Activated T-helper 1 cell treated with anti-CD3 and anti-CD28 coated beads, Interleukin-2, amount 50 U/mL, for 16 hours (primary cell): Measurements from ENCODE around the gene RPL9.
"Not testable (repeated sequence)": the region's sequence is repeated elsewhere in the genome, so short reads cannot be mapped to it uniquely, and the experiment has no call there.

ENCODE experiments used
- DNase-seq, 2 donors: peaks; one replicate each; pipeline ENCODE4 v3.0.0-alpha.2; 2020; ENCODE audit warnings: low read depth in 1 of 2, low spot score in 1 of 2

The RPL9 gene

DNA sequence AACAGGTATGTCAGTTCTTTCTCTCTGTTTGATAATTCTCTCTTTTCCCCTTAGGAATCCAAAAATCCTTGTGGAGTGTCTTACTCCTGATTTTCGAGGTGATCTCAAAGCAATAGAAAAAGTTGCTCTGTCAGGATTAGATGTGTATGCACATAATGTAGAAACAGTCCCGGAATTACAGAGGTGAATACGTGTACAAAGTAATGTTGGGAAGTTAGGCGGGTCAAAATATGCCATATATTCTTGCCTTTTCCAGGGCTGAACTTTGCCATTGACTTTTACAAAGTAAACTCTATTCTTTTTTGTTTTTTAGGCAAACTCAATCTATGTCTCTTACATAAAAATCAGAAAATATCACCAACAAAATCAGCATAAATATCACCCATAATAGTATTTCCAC is 8.7 kb upstream of the RPL9 start:
- DNase-seq = no peak

DNA sequence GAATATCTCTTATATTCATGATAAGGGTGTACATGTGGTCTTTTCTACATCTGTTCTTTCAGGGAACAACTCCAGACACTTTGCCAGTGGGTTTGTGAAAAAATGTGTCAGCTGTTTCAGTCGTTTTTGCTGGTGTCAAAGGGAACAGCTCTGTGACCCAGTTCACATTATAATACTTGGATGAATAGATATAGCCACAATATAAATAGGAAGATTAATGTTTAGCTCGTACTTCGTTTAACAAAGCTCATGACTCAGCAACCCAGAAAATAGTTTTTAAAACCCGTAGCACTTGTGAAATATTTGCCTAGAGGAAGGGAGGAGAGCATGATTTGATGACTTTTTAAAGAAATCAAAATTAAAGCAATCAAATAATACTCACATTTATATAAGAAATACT is 8.0 kb upstream of the RPL9 start:
- DNase-seq = no peak

DNA sequence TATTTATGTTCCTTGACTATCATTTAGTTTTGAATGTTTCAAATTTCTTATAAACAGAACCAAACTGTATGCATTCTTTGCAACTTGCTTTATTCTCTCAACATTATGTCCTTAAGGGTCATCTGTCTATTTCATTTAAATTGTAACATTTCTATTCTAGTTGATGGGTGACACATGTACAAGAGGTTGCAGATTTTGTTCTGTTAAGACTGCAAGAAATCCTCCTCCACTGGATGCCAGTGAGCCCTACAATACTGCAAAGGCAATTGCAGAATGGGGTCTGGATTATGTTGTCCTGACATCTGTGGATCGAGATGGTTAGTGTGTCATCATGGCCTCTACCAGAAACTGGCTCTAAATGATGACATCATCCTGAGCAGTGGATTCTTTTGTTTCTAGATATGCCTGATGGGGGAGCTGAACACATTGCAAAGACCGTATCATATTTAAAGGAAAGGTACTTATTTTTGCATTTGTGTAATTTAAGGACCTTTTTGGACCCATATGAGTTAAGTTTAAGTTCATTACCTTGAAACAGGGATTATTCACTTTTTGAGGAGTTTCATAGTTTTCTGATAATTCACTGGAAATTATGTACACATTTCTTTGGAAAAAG is 6.3 kb upstream of the RPL9 start:
- DNase-seq = no peak

DNA sequence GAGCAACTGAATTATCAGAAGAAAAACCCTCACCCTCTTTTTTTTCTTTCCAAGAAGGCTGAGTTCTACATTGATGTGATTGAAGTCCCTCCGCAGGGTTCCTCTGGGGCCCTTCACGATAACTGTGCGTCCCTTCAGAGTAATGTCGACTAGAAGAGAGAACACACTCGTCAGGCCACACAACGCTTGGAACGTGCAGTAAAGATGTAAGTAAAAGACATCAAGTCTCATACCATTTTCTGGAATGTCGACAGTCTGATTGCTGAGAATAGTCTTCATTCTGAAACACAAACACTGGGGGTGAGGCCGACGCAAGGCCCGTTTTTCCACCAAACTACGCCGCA is 589 bp downstream of the RPL9 start:
- not testable (repeated sequence) for DNase-seq

DNA sequence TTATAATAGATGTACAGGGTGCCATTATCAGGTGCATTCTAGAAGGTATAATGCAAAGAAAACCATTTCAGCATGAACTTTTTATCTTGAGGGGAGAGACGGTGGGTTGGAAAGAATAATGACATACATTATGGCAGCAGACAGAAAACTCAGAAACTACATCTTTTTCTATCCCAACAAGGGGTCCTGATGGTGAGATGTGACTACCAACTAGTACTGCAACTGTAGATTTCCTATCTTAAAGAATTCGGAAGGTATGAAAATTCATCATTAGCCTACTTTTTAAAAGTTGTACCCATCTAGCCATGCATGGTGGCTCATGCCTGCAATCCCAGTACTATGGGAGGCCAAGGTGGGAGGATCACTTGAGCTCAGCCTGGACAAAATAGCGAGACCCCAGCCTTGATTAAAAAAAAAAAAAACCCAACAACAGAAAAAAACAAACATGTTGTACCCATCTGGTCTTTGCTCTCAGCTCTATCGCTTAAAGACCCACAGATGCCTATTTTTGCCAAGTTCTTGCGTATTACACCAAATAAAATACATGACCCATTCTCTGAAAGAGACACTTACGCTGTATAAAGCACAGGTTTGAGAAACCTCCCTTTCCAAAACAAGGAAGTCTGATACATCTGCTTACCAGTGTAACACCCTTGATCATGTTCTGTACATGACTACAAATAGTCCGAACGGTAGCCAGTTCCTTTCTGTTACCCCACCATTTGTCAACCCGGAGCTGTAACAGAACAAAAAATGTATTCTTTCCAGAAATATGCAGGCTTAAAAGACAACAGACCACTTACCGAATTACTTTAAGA is 1.6 kb downstream of the RPL9 start:
- DNase-seq = no peak

DNA sequence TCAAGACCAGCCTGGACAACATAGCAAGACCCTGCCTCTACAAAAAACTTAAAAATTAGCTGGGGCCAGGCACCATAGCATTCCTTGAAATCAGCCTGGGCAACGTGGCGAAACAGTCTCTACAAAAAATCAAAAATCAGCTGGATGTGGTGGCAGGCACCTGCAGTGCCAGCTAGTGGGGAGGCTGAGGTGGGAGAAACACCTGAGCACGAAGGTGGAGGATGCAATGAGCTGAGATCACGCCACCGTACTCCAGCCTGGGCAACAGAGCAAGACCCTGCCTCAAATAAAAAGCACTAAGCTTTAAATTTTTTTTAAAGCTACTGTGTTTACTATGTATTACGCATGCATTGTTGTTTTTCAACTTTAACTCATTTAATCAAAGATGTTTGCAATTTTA is 3.2 kb downstream of the RPL9 start:
- no peak for DNase-seq

DNA sequence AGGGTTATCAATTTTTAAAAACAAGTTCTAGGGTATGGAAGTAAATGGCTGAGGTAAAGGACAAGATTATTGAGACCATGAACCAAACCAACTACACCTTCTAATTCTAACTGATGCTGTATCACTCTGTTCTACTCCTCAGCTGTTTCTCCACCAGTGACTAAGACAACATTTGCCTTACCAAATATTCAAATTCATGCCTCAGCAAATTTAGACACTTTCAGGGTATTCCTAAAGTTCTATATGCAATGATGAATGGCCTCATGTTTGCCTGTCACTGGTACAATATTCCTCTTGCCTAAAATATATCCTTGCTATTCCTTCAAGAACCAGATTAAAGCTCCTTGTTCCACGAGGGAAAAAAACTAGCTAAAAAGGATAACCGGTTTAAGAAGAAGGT is 5.0 kb downstream of the RPL9 start:
- no peak for DNase-seq

DNA sequence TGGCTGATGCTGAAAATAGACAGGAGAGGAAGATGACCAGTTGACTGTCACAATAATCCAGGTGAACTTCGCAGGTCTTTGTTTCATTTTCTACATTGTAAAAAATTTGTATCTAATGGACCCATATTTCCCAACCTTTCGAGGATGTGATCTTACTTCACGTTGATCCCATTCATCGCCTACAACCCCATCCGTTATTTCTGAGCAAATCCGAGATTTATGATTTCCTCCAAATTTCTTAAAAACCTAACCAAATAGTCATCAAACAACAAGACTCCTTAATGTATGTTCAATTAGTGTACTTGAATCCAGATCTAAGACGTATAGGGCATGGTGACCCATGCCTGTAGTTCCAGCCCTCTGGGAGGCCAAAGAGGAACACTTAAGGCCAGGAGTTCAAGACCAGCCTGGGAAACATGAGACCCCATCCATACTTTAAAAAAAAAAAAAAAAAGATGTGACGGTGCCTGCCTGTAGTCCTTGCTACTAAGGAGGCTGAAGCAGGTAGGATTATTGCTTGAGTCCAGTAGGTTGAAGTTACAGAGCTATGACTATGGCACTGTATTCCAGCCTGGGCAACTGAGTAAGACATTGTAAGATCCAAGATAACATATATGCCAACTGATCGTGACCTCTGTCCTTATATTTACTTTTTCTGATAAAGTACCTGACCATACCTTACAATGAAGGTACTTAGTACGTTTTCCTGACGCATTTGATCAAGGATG is 5.7 kb downstream of the RPL9 start:
- DNase-seq = no peak

DNA sequence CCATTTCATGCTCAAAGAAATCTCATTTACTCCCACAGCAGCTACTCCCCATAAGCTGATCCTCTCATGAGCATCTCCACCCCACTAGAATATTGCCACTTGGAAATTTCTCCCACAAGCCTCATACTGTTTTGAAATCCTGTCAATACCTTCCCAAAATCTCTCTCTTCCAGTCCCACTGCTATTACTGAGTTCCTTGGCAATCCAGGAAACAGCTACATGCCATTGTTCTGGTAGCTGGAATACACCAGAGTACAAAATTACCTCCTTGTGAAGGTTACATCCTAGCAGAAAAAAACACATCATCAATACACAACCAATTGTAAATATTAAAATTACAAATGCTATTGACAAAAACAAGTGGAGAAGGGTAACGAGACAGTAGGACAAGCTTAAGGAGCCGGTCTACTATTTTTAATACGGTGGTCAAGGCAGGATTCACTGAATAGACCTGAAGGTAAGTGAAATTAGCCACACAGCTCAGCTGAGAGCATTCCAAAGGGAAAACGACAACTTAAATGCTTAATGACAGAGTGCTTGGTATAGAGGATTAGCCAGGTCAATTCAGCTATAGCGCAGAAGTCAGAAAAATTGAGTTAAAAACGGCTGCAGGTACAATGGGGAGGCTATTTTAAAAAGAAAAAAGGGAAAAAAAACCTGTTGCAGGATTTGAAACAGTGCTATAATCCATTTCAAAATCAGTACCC is 6.4 kb downstream of the RPL9 start:
- DNase-seq = no peak

DNA sequence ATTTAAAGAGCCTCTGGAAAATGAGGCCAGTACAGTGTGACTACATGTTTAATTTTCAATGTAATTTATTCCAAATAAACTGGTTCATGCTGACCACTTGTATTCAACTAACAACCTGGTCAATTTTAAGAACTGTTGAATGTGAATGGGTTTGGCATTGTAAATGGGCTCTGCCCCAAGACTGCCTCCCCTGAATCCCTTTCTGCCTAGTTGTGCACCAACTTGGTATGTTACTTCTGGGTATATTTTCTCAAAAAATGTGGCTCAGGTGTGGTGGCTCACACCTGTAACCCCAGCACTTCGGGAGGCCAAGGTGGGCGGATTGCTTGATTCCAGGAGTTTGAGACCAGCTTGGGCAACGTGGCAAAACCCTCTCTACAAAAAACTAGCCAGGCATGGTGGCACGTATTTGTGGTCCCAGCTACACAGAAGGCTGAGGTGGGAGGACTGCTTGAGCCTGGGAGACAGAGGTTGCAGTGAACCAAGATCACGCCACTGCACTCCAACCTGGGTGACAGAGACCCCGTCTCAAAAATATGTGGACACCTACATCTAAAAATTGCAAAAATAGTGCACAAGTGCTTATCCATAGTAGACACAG is 7.2 kb downstream of the RPL9 start:
- DNase-seq = no peak

DNA sequence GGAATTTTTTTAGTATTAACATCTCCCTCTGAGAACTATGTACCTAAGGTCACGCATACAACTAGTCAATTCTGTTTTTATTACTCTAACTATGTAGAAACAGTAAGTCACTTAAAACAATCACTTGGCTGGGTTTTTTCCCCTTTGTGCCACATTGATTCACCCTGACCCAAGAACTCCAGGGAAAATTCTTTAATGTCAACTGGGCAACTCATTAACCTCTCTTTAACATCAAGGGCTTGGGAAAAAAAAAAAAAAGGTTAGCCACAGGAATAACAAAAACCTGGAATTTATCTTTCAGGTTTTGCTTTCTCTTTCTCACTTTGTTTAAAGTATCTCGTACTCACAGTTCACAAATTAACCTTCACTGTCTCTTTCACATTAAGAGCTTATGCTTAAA is 8.1 kb downstream of the RPL9 start:
- DNase-seq = no peak

DNA sequence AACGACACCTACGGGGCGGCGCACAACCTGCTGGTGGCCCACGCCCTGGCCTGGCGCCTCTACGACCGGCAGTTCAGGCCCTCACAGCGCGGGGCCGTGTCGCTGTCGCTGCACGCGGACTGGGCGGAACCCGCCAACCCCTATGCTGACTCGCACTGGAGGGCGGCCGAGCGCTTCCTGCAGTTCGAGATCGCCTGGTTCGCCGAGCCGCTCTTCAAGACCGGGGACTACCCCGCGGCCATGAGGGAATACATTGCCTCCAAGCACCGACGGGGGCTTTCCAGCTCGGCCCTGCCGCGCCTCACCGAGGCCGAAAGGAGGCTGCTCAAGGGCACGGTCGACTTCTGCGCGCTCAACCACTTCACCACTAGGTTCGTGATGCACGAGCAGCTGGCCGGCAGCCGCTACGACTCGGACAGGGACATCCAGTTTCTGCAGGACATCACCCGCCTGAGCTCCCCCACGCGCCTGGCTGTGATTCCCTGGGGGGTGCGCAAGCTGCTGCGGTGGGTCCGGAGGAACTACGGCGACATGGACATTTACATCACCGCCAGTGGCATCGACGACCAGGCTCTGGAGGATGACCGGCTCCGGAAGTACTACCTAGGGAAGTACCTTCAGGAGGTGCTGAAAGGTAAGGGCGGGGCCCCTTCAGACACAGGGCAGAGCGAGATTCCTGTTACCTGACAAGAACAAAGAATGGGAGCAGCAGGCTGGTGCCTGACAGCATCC is 11.7 kb downstream of the RPL9 start:
- peak in 1 of 2 donors; percentile 35 for DNase-seq

DNA sequence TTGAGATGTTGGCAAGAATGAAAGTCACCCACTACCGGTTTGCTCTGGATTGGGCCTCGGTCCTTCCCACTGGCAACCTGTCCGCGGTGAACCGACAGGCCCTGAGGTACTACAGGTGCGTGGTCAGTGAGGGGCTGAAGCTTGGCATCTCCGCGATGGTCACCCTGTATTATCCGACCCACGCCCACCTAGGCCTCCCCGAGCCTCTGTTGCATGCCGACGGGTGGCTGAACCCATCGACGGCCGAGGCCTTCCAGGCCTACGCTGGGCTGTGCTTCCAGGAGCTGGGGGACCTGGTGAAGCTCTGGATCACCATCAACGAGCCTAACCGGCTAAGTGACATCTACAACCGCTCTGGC is 12.3 kb downstream of the RPL9 start:
- no peak for DNase-seq

DNA sequence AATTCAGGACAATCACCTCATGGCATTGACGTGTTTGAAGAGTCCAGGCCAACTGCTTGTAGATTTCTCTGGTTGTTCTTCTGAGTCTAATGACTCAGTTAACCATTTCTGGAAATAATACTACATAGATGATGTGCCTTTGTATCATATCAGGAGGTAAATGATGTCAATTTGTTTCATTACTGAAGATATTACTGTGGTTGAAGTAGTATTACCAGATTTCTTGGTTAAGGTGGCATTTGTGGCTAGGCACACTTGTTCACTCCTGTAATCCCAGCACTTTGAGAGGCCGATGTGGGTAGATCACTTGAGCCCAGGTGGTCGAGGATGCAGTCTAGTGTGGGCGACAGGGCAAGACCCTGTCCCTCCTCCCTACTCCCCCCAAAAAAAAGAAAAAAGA is 15.7 kb downstream of the RPL9 start:
- DNase-seq = no peak

DNA sequence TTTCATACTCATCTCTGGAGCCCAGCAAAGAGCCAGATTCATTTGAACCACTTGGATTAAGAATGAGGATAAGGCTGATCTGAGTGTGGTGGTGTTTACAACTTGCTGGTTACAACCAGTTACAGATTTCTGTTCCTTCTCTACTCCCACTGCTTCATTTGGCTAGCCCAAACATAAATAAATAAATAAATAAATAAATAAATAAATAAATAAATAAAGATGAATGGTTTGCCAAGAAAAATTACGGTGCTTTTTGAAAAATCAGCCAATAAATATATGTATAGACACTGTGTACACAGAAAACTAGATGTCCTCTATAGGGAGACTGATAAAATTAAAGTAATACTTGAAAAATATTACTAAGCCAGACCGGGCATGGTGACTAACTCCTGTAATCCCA is 17.1 kb downstream of the RPL9 start:
- DNase-seq = no peak

DNA sequence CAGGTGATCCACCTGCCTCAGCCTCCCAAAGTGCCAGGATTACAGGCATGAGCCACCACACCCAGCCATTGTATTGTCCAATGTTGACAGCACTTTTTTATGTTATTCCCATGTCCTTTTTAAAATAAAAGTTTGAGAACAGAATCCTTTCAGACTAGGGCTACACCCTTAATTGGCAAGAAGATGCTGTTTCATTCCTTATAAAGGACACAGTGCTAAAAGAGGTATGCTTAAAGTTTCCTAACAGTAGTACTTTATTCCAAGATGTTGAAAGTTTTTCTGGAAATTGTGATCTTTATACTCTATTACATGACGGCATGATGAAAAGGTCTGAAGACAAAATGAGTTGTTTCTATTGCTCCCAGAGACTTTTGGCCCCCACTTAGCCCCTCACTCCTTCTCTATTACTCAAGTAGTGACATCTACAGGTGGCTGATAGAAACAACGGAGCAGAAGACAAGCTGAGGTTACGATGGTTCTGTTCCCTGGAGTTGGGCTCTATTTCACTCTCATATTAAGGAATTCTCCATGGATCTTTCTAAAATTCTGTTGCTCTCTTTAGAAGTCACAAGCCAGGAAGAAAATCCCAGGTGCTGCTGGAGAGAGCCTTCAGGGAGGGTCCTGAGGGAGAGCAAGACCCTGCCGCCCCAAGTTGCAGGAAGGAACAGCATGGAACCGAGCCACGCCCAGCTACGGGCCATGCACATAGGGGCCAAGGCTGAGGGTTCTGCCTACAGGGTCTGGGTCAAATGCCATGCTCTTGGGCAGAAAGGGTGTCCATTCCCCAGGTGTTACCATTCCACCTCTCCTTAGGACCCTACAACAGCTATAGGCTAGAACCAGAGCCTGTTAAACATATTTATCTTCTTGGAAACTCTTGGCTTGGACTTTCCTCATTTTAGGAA is 22.8 kb downstream of the RPL9 start:
- DNase-seq = no peak

DNA sequence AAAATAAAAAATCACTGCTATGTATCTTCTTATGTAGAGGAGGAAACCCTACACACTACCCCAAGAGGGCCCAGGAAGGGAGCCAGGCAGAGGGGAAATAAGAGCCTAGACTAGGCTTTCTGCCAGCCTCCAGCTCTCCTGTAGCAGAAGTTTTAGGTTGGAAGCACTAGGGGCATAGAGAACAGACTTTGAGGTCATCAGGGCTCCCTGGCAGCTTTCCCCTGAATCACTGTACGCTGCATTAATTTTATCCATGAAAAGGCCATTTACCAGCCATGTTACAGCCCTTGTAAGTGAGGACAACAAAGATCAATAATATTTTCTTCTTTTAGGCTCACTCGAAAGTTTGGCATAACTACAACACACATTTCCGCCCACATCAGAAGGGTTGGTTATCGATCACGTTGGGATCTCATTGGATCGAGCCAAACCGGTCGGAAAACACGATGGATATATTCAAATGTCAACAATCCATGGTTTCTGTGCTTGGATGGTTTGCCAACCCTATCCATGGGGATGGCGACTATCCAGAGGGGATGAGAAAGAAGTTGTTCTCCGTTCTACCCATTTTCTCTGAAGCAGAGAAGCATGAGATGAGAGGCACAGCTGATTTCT is 24.7 kb downstream of the RPL9 start:
- DNase-seq = no peak

DNA sequence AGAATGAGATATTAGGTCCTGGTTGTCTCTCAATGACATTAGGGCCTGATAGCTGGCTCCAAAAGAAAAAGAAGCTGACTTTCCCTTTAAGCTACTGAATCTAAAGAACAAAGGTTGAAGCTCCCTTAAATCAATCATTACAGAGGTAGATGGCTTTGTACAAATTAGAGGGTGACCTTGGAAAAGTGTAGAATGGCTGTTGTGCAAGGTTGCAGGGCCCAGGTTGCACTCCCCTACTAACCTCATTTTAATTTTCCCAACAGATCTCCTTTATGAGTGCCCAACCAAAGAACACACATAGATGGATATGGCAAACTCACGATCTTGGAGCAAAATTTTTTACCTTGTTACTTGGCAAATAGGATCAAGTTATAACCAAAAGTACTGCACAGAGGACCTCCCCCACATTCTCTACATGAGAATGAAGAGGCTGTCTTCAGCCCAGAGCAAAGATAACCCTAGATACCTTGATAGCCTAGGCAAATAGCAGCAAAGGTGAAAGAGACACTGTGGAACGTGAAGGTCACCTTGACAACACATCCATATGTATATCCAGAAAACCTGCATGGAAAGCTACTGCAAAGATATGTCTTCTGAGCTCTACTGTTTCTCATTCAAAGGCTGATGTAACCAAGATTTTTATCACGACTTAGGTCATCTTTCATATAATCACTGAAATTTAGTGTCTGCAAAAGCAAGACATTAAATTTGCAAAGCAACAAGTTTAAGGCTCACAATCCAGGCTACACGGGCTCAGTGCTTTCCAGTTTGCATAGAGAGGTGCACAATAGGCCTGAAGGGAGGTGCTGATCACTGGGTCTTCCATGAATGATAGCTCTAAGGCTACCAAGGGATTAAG is 29.0 kb downstream of the RPL9 start:
- no peak for DNase-seq
